DMS153 treated with DMSO at 0.1 percent for 48 hours (cell line): Measurements from ENCODE around the gene GYPC.

Experiments used
- DNase-seq: peaks from one replicate; lab custom pipeline; 2025; ENCODE audit not compliant: unreplicated experiment; lab: John Stamatoyannopoulos, UW

GYPC gene

GRCh38 chr2:126649101-126649500 is 6.9 kb upstream of the GYPC start:
- no peak for DNase-seq

- no peak for DNase-seq
These were observed 5.0 kb upstream of the GYPC start for GRCh38 chr2:126650994-126651393.

- DNase-seq, result no peak
These were observed 3.6 kb upstream of the GYPC start for GRCh38 chr2:126652323-126652891.

GRCh38 chr2:126653109-126653508 is 2.8 kb upstream of the GYPC start:
- no peak for DNase-seq

- DNase-seq, result no peak
These were observed 2.2 kb upstream of the GYPC start for GRCh38 chr2:126653761-126654160.

- DNase-seq, result no peak
These were observed 907 bp upstream of the GYPC start for GRCh38 chr2:126655051-126655450.

GRCh38 chr2:126656431-126657147 is 631 bp downstream of the GYPC start:
- no peak for DNase-seq

GRCh38 chr2:126657148-126657635 is 1.2 kb downstream of the GYPC start:
- no peak for DNase-seq

GRCh38 chr2:126657636-126658318 is 1.8 kb downstream of the GYPC start:
- DNase-seq, result no peak

- DNase-seq, result no peak
These were observed 2.5 kb downstream of the GYPC start for GRCh38 chr2:126658319-126658904.

- no peak for DNase-seq
These were observed 3.1 kb downstream of the GYPC start for GRCh38 chr2:126658905-126659561.

- DNase-seq, result no peak
These were observed 3.9 kb downstream of the GYPC start for GRCh38 chr2:126659562-126660467.

GRCh38 chr2:126660971-126661370 is 5.0 kb downstream of the GYPC start:
- no peak for DNase-seq

GRCh38 chr2:126661702-126662500 is 5.9 kb downstream of the GYPC start:
- DNase-seq, result no peak

GRCh38 chr2:126662621-126663020 is 6.7 kb downstream of the GYPC start:
- no peak for DNase-seq

GRCh38 chr2:126663184-126663963 is 7.4 kb downstream of the GYPC start:
- DNase-seq, result no peak

- no peak for DNase-seq
These were observed 8.3 kb downstream of the GYPC start for GRCh38 chr2:126664234-126664633.

GRCh38 chr2:126664639-126665038 is 8.7 kb downstream of the GYPC start:
- DNase-seq, result no peak

GRCh38 chr2:126665483-126665882 is 9.5 kb downstream of the GYPC start:
- DNase-seq, result no peak
